B cell (primary cell): ENCODE measurements around the gene SAT1.

Experiments
- EZH2 ChIP-seq: IDR thresholded peaks from 2 replicates; pipeline ENCODE4 v1.6.1; 2012; ENCODE audit warnings: borderline replicate concordance, low read depth, mild to moderate bottlenecking, moderate library complexity, low read length; ENCODE audit not compliant: insufficient read depth, poor library complexity, severe bottlenecking
- TF ChIP-seq, protein P1 (sequence below): fragments of 200-600 bp; IDR thresholded peaks from one replicate; pipeline ENCODE4 v1.8.0; 2022; ENCODE audit warnings: antibody characterized with exemption, mild to moderate bottlenecking

GRCh38 chrX:23828881-23829280, 45.9 kb downstream of the SAT1 start:
- no peak for TF ChIP-seq EZH2
- TF ChIP-seq, protein P1, sequence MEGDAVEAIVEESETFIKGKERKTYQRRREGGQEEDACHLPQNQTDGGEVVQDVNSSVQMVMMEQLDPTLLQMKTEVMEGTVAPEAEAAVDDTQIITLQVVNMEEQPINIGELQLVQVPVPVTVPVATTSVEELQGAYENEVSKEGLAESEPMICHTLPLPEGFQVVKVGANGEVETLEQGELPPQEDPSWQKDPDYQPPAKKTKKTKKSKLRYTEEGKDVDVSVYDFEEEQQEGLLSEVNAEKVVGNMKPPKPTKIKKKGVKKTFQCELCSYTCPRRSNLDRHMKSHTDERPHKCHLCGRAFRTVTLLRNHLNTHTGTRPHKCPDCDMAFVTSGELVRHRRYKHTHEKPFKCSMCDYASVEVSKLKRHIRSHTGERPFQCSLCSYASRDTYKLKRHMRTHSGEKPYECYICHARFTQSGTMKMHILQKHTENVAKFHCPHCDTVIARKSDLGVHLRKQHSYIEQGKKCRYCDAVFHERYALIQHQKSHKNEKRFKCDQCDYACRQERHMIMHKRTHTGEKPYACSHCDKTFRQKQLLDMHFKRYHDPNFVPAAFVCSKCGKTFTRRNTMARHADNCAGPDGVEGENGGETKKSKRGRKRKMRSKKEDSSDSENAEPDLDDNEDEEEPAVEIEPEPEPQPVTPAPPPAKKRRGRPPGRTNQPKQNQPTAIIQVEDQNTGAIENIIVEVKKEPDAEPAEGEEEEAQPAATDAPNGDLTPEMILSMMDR: no peak
